HepG2 (cell line): ENCODE results near the gene EEA1. TPM values are rescaled to one million over a fixed set of nuclear protein-coding genes. Genes with fewer than 3 reads are reported as not detected.
A peak's percentile ranks its signal among the peaks of the same experiment; 100 is the strongest.

Source experiments
- ADNP ChIP-seq: sonication (generic); formaldehyde crosslinking; IDR thresholded peaks from 2 replicates; pipeline ENCODE4 v1.4.0; 2020; ENCODE audit warnings: missing genetic modification reagents
- ARID4A ChIP-seq: sonication (generic); formaldehyde crosslinking; IDR thresholded peaks from 2 replicates; pipeline ENCODE4 v1.5.0; 2020; ENCODE audit warnings: mild to moderate bottlenecking, missing genetic modification reagents, borderline replicate concordance
- ETV6 ChIP-seq: sonication (generic); formaldehyde crosslinking; conservative IDR thresholded peaks from 2 replicates; pipeline ENCODE4 v1.4.0; 2020; ENCODE audit warnings: missing genetic modification reagents
- GATAD1 ChIP-seq: IDR thresholded peaks from 2 replicates; pipeline ENCODE4 v1.6.1; 2016; ENCODE audit warnings: missing genetic modification reagents, missing compliant biosample characterization
- HNF1A ChIP-seq, 2 experiments: sonication (generic) in 1 of 2; formaldehyde crosslinking in 1 of 2; IDR thresholded peaks; 2 replicates each; pipeline versions ENCODE4 v1.4.0 to v1.6.1; 2016 to 2020; ENCODE audit warnings: borderline replicate concordance in 1 of 2, low read depth in 1 of 2, mild to moderate bottlenecking in 1 of 2, missing genetic modification reagents in 1 of 2
- NRL ChIP-seq: sonication (generic); formaldehyde crosslinking; IDR thresholded peaks from 2 replicates; pipeline ENCODE4 v1.5.0; 2020; ENCODE audit warnings: missing genetic modification reagents, mild to moderate bottlenecking, moderate library complexity, borderline replicate concordance
- RFX5 ChIP-seq: IDR thresholded peaks from 2 replicates; pipeline ENCODE4 v1.6.1; 2011; ENCODE audit warnings: low read depth, low read length, improper control_type of control experiment
- TSC22D2 ChIP-seq: sonication (generic); formaldehyde crosslinking; IDR thresholded peaks from 2 replicates; pipeline ENCODE4 v1.5.1; 2020; ENCODE audit warnings: missing genetic modification reagents, mild to moderate bottlenecking, borderline replicate concordance
- ZFYVE20 ChIP-seq: sonication (generic); formaldehyde crosslinking; IDR thresholded peaks from 2 replicates; pipeline ENCODE4 v1.8.0; 2023; ENCODE audit warnings: low read depth, mild to moderate bottlenecking, moderate library complexity, missing genetic modification reagents, borderline replicate concordance
- ZMYM4 ChIP-seq: sonication (generic); formaldehyde crosslinking; IDR thresholded peaks from 2 replicates; pipeline ENCODE4 v1.8.1; 2023; ENCODE audit warnings: mild to moderate bottlenecking, missing genetic modification reagents
- ZNF17 ChIP-seq: sonication (generic); formaldehyde crosslinking; IDR thresholded peaks from 2 replicates; pipeline ENCODE4 v1.5.0; 2020; ENCODE audit warnings: mild to moderate bottlenecking, missing genetic modification reagents
- ZNF207 ChIP-seq: fragments of 450-650 bp; IDR thresholded peaks from 2 replicates; pipeline ENCODE4 v1.6.1; 2016; ENCODE audit warnings: antibody characterized with exemption, borderline replicate concordance
- ZNF234 ChIP-seq: sonication (generic); formaldehyde crosslinking; conservative IDR thresholded peaks from 2 replicates; pipeline ENCODE4 v1.5.1; 2020; ENCODE audit warnings: mild to moderate bottlenecking, missing genetic modification reagents
- polyA plus RNA-seq, 8 experiments: library from polyadenylated mRNA; depleted of rRNA in 3 of 8; stranded (reverse) in 7 of 8; unstranded in 1 of 8; fragments of >200 nt; fragmentation: Illumina TruSeq in 4 of 8; extraction: Trizol in 4 of 8; gene quantifications; 2 replicates each; pipeline versions ENCODE4 v1.2.1 to v1.2.3, GENCODE V29; 2011 to 2016; ENCODE audit warnings: low read depth in 4 of 8, missing spikeins in 1 of 8, mixed read lengths in 1 of 8; ENCODE audit not compliant: insufficient read depth in 1 of 8
- total RNA-seq, 5 experiments: library from RNA; depleted of rRNA; stranded (reverse); fragments of >200 nt; fragmentation: Illumina TruSeq; extraction: Trizol; gene quantifications; 2 replicates each; pipeline ENCODE4 v1.2.3, GENCODE V29; 2016; ENCODE audit warnings: low read depth in 1 of 5
- TF ChIP-seq, protein P1 (sequence below): IDR thresholded peaks from 2 replicates; pipeline ENCODE4 v1.6.1; 2016; ENCODE audit warnings: missing compliant biosample characterization, missing genetic modification reagents, borderline replicate concordance
- TF ChIP-seq, protein P2 (sequence below): IDR thresholded peaks from 2 replicates; pipeline ENCODE4 v1.4.0; 2020; ENCODE audit warnings: mild to moderate bottlenecking, missing genetic modification reagents

EEA1 gene
- total and polyA plus RNA-seq, 2 of the 13 experiments (the other 11 are each of a cell fraction or from before 2014, with no cell fraction given): 5.0 to 19.3 TPM

GRCh38 chr12:92899386-92900001 lies 29.6 kb downstream of the EEA1 start (continued):
- TF ChIP-seq RFX5 (no peak), ETV6 (no peak), ZFYVE20 (no peak), TSC22D2 (CRISPR knock-in tag) (no peak), ZNF207 (no peak), NRL (CRISPR knock-in tag) (no peak), ZNF234 (CRISPR knock-in tag) (no peak), ZMYM4 (CRISPR knock-in tag) (0 out of 2 replicates have a peak, but pooled peaks have one; percentile 15), GATAD1 (CRISPR knock-in tag) (no peak), HNF1A (IDR thresholded peaks at IDR 0.05; ENCODE audit: low read depth) (no peak), HNF1A (CRISPR knock-in tag; IDR thresholded peaks at IDR 0.05; ENCODE audit: borderline replicate concordance) (no peak), ZNF17 (CRISPR knock-in tag) (no peak), ADNP (CRISPR knock-in tag) (no peak), ARID4A (CRISPR knock-in tag) (no peak)
- TF ChIP-seq, protein P1, sequence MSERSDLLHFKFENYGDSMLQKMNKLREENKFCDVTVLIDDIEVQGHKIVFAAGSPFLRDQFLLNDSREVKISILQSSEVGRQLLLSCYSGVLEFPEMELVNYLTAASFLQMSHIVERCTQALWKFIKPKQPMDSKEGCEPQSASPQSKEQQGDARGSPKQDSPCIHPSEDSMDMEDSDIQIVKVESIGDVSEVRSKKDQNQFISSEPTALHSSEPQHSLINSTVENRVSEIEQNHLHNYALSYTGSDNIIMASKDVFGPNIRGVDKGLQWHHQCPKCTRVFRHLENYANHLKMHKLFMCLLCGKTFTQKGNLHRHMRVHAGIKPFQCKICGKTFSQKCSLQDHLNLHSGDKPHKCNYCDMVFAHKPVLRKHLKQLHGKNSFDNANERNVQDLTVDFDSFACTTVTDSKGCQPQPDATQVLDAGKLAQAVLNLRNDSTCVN (CRISPR knock-in tag): peak; percentile 95
- TF ChIP-seq, protein P2, sequence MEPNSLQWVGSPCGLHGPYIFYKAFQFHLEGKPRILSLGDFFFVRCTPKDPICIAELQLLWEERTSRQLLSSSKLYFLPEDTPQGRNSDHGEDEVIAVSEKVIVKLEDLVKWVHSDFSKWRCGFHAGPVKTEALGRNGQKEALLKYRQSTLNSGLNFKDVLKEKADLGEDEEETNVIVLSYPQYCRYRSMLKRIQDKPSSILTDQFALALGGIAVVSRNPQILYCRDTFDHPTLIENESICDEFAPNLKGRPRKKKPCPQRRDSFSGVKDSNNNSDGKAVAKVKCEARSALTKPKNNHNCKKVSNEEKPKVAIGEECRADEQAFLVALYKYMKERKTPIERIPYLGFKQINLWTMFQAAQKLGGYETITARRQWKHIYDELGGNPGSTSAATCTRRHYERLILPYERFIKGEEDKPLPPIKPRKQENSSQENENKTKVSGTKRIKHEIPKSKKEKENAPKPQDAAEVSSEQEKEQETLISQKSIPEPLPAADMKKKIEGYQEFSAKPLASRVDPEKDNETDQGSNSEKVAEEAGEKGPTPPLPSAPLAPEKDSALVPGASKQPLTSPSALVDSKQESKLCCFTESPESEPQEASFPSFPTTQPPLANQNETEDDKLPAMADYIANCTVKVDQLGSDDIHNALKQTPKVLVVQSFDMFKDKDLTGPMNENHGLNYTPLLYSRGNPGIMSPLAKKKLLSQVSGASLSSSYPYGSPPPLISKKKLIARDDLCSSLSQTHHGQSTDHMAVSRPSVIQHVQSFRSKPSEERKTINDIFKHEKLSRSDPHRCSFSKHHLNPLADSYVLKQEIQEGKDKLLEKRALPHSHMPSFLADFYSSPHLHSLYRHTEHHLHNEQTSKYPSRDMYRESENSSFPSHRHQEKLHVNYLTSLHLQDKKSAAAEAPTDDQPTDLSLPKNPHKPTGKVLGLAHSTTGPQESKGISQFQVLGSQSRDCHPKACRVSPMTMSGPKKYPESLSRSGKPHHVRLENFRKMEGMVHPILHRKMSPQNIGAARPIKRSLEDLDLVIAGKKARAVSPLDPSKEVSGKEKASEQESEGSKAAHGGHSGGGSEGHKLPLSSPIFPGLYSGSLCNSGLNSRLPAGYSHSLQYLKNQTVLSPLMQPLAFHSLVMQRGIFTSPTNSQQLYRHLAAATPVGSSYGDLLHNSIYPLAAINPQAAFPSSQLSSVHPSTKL (CRISPR knock-in tag): 0 out of 2 replicates have a peak, but pooled peaks have one; percentile 38
